Measurements from ENCODE around the gene ENTPD8.
"Not testable (repeated sequence)": the region's sequence is repeated elsewhere in the genome, so short reads cannot be mapped to it uniquely, and the experiment has no call there.

ENTPD8 gene

DNA sequence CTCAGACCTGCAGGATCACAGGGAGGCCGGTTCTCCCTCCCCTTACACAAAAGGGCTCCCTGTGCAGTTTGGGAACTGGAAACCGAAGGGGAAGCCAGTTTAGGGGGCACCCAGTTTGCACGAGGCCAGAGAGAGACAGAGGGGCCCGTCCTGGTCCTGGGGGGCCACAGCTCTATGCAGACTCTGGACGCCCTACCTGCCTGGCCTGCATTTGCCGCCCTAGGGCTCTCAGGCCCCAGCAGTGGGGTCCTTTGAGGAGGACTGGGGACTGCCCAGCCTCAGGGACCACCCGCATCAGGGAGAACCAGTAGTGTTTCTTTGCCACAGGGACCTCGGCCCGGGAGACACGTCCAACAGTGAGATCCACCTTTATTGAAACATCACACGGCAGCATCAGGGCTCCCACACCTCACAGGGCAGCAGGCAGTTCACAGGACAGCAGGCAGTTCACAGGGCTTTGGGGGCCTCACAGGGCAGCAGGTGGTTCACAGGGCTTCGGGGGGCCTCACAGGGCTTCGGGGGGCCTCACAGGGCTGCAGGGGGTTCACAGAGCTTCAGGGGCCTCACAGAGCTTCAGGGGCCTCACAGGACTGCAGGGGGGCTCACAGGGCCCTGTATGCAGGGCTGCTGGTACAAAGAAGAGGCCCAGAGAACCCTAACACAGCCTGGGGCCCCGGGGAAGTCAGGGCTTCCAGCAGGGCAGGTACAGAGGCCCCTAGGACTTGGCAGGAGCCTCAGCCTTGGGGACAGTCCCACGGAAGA lies 18.6 kb upstream of the ENTPD8 start:
- DNase-seq (ENCODE audit: low spot score) (no peak), FAIRE-seq (no peak)

DNA sequence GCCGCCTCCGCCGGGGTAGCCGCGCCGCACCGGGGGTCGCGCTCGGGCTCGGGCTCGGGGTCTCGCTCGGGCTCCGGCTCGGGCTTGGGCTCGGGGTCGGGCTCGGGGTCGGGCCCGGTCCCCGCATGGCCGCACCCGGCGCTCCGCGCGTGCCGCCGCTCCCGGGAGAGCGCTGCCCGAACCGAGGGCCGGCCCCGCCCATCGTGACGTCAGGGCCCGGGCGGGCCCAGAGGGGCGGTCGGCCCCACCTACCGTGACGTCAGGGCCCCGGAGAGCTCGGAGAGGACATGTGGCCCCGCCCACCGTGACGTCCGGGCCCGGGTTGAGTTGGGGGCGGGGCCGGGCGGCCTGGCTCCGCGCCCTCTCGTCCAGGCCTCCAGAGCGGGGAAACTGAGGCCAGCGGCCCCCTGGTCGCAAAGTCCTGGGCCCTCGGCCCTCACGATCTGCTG lies 18.0 kb upstream of the ENTPD8 start, which contains the start of gene NSMF:
NSMF (minus strand) TSS at position 183 of the 449 bp plus-strand sequence. CDS start 232 bp downstream, outside the sequence.
- FAIRE-seq = no peak

DNA sequence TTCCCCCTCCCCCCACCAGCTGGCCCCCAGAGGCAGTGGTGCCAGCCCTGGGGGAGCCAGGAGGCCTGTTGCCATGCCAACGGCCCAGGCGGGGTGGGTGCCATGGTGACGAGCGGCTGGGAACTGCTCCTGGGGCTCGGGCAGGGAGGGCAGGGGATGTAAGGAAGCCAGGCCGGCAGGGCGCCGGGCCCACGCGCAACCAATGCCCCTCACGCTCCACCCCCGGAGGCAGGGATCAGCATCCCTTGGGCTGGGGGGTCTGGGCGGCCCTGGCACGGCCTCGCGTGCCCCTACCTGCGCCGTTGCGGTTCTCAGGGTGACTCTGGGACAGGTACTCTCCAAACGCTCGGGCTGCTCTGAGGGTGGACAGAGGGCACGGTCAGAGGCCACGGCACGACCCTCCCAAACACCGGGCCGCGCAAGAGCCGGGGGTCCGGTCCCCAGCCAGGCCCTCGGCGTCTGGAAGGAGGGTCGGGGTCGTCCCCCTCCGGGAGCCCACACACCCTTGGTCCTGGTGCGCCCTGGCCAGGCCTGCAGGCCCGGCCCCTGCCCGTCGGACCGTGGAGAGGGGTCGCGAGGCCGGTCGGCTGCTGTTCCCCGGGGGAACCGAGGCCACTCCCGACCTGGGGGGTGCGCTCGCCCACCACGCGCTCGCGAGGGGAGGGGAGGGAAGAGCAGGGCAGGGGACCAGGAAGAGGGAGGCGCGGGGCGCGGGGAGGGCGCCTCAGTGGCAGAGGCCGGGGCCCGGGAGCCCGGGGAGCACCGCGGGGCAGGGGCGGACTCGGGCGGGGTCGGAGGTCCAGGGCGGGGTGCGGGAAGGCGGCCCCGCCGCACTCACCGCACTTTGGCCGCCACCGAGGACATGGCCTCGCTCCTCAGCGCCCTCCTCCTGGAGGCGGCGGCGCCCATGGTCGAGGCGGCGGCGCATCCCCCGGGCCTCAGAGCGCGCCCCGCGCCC lies 17.3 kb upstream of the ENTPD8 start:
- FAIRE-seq = no peak

More for the DNA sequence above, 18.0 kb upstream of the ENTPD8 start, which contains the start of gene NSMF:
- peak; percentile 82 for DNase-seq (ENCODE audit: low spot score)

DNA sequence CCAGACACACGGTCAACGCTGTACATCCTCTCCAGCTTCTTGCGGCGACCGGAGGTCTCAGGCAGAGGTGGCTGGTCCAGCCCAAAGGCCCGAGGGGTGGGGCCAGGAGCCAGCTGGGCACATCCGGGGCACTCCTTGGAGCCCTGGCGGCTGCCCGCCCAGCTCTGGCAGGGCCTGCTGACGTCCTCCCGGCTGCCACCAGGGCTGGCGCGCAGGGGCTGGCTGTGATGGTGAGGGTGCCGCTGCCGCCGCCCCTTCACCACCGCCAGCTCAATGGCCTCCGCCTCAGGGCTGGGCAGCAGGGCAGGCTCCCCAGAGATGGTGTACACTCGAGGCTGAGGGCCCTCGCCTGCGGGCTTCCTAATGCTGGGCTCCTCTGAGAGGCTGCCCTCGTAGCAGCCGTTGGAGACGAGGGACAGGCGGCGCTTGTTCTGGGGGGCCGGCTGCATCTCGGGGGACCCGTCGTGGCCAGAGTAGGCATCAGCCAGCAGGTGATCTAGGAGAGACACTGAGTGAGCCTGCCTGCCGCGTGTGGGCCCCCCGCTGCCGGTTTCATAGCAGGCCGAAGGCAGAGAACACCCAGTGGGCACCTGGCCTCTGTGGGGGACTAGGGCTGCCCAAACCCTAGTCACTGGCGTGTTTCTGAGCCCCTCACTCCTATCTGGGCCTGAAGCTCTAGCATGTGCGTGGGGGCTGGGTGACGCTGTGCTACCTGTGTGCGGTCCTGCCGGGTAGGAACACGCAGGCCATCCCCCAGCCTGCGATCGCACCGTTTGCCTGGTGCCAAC lies 16.4 kb upstream of the ENTPD8 start:
- FAIRE-seq (no peak), DNase-seq (ENCODE audit: low spot score) (no peak)

More for the DNA sequence above, 17.3 kb upstream of the ENTPD8 start:
- DNase-seq (ENCODE audit: low spot score) = no peak

DNA sequence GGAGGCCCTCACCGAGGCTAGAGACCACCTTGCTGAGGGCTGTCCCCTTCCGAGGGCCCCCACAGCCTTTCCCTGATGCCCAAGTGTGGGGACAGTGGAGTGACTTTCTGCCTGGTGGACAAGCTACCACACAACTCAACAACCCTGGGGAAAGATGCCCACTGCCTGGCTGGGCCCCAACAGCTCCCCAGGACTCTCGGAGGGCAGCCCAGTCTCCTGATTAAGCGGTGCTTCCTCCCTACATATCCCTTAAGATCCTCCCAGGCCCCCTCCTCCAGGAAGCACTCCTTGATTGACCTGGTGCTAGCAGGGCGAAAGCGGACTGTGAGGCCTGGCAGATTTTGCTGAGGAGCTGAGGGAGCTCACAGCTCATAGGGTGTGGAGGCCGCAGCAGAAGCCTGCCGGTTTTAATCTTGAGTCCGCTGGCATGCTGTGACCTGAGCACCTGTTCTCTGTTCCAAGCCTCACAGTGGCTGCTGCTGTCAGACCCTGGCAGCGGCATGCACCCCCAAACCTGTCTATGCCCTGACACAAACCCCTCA lies 15.8 kb upstream of the ENTPD8 start:
- FAIRE-seq (no peak), DNase-seq (ENCODE audit: low spot score) (no peak)

DNA sequence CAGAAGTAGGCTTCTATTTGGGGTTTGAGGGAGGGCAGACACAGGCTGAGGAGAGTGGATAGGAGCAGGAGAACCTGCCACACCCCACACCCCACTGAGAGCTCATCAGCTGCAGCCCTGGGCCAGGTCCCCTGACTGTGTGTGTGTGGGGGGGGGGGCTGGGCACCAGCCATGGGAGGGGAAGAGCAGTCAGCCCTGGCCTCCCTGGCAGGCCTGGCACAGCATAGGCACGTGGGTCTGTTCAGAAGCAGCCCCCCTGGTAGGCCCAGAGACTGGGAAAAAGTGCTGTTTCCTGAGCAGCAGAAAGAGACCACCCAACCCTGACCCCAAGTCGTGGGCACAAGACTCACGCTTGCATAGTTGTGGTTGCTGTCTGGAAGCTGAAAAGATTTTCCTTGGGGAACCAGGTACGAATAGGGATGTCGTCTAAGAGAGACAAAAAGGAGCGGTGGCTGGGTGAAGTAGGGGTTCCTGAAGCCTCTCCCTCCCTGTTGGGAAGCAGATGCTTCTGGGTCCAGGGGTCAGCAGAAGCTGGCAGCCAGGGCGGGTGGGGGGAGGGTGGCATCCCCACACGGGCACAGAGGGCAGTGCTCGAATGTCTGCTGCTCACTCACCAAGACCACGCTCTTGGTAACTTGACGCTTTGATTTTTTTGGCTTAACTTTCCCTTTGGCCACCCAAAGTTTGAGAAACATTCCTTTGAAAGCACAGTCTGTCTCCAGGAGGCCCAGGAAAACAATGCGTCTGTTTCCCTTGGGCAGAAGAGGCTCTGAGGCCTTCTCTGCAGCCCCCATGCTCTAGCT lies 15.1 kb upstream of the ENTPD8 start:
- no peak for FAIRE-seq
- DNase-seq (ENCODE audit: low spot score) = no peak

DNA sequence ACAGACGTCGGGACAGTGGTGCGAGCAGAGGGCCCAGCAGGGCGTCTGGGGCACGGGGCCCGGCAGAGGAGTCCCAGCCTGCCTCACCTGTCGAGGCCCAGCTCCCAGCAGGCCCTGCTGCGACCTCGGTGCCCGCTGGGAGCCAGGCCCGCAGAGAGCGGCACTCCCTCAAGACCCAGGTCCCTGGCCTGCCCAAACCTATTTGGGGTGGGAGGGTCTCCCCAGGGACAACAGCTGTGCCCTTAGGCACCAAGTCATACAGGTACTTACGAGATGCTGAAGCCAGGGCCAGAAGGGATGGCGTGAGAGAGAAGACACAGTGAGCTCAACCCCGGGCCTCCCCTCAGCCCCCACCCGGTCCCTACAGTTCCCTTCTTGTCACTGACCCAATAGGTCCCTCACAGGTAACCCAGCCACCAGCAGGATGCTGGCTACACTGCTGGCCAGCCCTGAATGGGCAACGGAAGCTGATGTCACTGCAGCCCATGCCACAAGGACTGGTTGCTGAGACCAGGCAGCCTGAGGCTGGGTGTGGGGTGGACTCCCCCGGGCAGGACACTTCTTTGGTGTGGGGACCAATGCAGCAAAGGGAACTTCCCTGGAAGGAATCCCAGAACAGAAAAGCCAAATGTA lies 14.3 kb upstream of the ENTPD8 start:
- DNase-seq (ENCODE audit: low spot score) = no peak

DNA sequence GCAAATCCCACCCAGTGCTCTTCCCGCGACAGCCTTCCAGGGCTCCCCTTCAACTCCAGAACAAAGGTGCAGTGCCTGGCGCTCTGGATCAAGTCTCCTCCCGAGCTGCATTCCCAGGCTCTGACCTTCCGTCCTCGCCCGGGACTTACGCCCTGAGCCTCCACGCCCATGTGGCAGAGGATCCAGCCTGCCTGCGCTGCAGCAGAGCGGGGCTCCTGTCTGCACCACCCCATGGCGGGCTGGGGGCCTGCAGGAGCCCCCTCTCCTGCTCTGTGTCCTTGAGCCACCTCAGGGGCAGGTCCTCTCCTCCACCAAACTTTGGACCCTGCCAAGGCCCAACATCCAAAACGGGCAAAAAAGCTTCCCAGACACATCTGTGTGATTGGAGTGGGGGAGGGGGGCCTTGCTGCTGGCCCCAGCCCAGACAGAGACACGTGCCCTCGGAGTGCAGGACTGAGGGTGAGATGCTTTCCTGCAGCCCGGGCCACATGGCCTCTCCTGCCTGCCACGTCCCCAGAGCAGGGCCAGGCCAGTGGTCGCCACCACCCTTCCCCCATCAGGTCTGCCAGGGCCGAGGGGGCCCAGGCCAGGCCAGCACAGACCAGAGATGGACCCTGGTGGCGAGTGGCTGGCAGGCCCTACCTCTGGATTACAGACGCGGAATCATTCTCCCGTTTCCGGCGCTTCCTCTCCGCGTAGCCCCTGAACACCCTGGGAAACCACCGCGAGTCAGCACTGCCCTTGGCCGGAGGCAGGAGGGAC lies 13.6 kb upstream of the ENTPD8 start:
- FAIRE-seq (no peak), DNase-seq (ENCODE audit: low spot score) (no peak)

More for the DNA sequence above, 14.3 kb upstream of the ENTPD8 start:
- FAIRE-seq = no peak

DNA sequence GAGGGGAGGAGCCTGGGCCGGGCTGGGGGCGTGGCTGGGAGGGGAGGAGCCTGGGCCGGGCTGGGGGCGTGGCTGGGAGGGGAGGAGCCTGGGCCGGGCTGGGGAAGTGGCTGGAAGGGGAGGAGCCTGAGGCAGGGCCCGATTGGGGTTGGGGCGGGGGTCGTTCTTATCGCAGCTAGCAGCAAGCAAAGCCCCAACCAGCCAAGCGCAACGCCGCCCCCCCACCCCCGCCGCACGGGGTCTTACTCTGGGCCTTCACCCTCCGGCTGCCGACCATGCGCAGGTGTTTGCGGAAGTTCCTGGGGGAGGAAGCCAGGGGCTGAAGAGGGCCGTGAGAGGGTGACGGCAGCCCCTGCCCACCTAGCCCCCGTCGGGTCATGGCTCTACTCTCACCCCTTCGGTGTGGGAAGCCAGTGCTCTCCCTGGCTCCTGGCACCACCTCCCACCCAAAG lies 13.0 kb upstream of the ENTPD8 start:
- no peak for FAIRE-seq
- no peak for DNase-seq (ENCODE audit: low spot score)

DNA sequence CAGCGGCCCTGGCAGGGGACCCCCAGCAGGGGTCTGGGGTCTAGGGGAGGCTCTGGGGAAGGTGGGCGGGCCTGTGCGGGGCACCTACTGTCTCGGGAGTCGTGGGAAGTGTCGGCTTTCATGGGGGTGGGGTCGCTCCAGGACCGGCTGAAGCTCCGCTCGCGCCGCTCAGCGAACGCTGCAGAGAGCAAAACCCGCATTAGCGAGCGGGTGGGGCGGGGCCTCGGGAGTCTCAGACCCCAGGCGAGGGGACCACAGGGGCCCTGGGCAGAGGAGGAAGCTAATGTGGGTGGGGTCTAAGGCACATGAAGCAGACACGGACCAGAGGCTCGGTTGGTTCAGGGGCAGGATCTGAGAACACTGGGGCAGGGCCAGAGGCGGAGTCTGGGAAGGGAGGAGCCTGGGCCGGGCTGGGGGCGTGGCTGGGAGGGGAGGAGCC lies 12.5 kb upstream of the ENTPD8 start:
- DNase-seq (ENCODE audit: low spot score) = no peak
- no peak for FAIRE-seq

DNA sequence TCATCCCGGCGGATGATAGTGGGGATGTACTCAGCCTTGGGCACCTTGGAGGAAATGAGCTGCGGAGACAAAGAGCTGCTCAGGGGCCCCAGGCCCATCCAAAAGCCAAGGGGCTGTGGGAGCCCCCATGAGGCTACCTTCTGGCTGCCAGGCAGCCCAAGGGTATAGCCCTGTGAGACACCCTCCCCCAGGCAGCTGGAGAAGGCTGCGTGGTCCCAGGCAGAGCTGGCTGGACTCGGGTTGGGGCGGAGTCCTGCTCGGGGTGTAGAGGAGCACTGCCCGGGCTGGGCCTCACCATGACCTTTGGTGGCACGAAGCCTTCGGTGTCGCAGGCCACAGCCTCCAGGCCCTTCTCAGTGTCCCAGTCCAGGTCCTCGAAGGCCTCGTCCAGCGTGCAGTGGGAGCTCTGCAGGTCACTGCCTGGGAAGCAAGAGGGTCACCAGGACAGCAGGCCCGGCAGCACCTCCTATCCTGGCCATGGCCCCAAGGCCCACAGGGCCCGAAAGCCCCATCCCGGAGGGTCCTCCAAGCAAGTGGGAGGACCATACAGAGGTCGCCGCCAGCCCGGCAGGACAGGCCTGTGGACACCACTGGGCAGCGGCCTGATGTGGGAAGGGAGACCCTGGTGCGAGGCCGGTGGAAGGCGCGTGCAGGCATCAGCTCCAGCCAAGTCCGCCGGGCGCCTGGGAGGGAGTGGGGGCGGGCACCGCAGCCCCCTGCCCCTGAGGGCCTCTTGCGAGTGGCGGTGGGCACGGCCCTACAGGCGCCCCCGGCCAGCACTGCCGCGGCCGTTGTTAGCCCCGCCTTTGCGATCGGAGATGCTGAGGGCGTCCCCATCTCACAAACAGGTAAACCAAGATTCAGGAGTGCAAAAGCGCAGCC lies 11.8 kb upstream of the ENTPD8 start:
- FAIRE-seq = no peak
- DNase-seq (ENCODE audit: low spot score) = no peak

DNA sequence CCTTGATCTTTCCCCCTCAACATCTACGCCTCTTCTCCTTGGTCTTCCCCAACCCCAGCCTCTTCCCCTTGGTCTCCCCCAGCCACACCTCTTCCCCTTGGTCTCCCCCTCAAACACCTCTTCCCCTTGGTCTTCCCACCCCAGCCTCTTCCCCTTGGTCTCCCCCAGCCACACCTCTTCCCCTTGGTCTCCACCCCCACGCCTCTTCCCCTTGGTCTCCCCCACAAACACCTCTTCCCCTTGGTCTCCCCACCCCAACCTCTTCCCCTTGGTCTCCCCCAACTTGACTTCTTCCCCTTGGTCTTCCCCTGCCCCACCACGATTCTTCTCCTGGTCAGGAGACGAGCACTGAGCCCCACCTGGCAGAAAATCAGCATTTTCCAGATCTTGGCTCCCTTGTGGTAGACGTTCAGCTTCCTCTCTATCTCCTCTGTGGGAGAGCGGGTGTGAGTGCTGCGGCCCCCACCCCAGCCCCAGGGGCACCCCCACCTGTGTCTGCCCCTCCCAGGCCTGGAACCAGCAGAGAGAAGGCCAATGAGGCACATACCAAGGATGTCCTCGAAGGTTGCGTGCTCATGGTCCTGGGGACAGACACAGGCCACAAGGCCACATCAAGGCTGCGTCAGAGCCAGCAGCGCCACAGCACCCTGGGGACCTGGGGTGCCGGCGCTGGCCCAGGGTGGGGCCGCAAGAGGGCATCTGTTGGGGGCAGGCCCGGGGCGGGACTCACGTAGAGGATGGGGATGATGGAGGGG lies 11.0 kb upstream of the ENTPD8 start:
- DNase-seq (ENCODE audit: low spot score) = no peak
- no peak for FAIRE-seq

DNA sequence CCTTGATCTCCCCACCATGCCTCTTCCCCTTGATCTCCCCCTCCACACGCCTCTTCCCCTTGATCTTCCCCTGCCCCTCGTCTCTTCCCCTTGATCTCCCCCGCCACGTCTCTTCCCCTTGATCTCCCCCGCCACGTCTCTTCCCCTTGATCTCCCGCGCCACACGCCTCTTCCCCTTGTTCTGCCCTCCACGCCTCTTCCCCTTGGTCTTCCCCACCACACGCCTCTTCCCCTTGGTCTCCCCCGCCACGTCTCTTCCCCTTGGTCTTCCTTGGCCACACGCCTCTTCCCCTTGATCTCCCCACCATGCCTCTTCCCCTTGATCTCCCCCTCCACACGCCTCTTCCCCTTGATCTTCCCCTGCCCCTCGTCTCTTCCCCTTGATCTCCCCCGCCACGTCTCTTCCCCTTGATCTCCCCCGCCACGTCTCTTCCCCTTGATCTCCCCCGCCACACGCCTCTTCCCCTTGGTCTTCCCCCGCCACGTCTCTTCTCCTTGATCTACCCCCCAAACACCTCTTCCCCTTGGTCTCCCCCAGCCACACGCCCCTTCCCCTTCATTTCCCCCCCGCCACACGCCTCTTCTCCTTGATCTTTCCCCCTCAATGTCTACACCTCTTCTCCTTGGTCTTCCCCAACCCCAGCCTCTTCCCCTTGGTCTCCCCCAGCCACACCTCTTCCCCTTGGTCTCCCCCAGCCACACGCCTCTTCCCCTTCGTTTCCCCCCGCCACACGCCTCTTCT lies 10.3 kb upstream of the ENTPD8 start:
- not testable (repeated sequence) for FAIRE-seq; DNase-seq (ENCODE audit: low spot score)

DNA sequence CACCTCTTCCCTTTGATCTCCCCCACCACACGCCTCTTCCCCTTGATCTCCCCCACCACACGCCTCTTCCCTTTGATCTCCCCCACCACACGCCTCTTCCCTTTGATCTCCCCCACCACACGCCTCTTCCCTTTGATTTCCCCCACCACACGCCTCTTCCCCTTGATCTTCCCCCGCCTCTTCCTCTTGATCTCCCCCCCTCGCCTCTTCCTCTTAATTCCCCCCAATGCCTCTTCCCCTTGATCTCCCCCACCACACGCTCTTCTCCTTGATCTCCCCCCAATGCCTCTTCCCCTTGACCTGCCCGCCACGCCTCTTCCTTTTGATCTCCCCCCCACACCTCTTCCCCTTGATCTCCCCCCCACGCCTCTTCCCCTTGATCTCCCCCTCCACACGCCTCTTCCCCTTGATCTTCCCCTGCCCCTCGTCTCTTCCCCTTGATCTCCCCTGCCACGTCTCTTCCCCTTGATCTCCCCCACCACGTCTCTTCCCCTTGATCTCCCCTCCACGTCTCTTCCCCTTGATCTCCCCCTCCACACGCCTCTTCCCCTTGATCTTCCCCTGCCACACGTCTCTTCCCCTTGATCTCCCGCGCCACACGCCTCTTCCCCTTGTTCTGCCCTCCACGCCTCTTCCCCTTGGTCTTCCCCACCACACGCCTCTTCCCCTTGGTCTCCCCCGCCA lies 9.5 kb upstream of the ENTPD8 start:
- DNase-seq (ENCODE audit: low spot score); FAIRE-seq: not testable (repeated sequence)

DNA sequence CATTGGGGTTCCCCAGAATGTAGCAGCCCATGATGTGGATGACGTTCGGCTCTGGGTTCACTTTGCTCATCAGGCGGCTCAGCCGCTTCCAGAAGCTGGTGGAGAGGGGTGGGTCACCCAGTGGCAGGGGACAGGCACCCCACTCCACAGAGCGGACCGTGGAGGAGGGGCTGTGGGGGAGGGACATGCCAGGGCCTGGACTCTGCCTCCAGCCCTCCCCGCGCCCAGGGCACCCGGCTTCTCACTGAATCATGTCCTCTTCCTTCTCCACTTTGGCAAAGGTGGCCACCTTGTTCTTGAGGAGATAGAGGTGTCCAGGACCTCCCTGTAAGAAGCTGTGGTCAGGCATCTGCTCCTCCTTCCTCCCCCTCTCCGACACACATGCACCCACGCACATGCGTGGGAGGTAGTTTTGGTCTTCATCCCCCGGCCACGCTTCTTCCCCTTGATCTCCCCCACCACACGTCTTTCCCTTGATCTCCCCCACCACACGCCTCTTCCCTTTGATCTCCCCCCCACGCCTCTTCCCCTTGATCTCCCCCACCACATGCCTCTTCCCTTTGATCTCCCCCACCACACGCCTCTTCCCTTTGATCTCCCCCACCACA lies 8.9 kb upstream of the ENTPD8 start:
- no peak for DNase-seq (ENCODE audit: low spot score)
- no peak for FAIRE-seq

Measured in RCC 7860 (cell line).